LoVo (cell line): ENCODE measurements around the gene ZNF524.
A peak's percentile ranks its signal among the peaks of the same experiment; 100 is the strongest.

Experiments
- DNase-seq: peaks from one replicate; pipeline ENCODE4 v3.0.0-alpha.2; 2016; ENCODE audit warnings: low spot score

Gene ZNF524

DNA sequence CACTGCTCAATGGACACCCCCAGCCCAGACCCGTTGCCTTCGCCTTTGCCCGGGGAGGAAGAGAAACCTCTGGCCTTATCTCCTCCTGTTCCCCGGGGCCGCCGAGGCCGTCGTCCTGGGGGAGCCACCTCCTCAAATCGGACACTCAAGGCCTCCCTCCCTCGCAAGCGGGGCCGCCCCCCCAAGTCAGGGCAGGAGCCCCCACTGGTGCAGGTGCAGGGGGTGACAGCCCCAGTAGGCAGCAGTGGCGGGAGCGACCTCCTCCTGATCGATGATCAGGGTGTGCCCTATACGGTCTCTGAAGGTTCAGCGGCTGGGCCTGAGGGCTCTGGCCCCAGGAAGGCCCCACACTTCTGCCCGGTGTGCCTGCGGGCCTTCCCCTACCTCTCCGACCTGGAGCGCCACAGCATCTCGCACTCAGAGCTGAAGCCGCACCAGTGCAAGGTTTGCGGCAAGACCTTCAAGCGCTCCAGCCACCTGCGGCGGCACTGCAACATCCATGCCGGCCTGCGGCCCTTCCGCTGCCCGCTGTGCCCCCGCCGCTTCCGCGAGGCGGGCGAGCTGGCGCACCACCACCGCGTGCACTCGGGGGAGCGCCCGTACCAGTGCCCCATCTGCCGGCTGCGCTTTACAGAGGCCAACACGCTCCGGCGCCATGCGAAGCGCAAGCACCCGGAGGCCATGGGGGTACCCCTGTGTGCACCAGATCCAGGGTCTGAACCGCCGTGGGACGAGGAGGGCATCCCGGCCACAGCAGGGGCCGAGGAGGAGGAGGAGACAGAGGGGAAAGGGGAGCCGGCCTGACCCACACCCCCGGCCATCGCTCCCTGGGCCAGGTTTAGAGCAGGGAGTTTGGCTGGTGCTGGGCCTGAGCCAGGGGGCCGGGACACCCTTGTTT is 2.3 kb downstream of the ZNF524 start:
- DNase-seq, result no peak

DNA sequence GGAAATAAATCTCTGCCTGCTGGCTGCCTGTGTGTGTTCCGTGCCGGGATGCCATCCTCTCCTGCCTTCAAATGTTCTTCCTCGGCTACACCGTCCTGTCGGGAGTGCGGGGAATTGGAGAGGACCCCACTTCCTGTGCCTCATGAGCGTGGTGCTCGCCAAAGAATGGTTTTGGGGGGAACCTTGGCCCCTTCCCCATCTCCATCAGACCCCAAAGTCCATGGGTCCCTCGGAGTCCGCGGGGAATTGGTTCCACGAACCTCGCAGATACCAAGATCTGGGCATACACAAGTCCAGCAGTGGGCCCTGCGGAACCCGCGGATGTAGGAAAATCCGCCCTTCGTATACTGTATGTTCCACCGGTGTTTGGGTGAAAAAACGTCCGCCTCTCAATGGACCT is 3.0 kb downstream of the ZNF524 start:
- DNase-seq, result no peak

DNA sequence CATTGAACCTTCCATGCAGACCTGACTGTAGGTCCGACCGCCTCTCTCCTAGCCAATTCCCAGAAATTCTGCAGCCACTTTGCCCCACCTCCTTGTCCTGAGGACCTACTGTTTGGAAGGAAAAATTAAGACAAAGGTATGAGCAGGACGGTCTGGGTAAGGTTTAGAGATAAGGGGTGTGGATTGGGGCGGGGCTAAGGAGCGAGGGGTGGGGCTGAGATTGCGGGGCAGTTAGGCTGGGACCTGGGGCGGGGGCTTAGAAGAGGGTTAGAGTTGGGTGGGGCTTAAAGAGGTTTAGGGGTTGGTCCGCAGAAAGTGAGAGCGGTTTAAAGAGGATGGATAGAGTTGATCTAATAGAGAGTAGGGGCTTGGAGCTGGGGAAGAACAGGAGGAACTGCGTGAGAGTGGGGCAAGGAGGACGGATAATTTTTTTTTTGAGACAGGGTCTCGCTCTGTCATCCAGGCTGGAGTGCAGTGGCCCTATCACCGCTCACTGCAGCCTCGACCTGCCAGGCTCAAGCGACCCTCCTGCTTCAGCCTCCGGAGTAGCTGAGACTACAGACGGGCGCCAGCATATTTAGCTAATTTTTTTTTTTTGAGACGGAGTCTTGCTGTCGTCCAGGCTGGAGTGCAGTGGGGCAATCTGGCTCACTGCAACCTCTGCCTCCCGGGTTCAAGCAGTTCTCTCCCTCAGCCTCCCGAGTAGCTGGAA is 3.6 kb downstream of the ZNF524 start:
- DNase-seq, result no peak

DNA sequence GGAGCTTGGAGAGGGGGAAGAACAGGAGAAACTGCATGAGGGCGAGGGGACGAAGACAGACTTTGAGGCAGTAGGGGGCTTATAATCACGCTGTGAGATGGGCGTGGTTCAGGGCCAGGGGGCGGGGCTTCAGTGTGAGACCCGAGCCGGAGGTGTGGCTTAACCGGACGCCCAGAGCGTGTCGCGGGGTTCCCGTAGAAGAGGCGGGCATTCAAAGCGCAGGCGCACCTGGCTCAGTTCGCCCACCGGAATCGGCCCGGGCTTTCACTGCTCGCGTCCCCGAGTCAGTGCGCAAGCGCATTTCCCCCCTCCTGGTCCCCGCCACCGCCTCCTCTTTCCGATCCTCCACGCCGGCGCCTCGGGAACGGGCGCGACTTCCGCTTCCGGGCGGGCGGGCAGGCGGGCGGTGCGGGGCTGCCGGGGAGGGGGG is 5.1 kb downstream of the ZNF524 start:
- DNase-seq, result peak; percentile 96

DNA sequence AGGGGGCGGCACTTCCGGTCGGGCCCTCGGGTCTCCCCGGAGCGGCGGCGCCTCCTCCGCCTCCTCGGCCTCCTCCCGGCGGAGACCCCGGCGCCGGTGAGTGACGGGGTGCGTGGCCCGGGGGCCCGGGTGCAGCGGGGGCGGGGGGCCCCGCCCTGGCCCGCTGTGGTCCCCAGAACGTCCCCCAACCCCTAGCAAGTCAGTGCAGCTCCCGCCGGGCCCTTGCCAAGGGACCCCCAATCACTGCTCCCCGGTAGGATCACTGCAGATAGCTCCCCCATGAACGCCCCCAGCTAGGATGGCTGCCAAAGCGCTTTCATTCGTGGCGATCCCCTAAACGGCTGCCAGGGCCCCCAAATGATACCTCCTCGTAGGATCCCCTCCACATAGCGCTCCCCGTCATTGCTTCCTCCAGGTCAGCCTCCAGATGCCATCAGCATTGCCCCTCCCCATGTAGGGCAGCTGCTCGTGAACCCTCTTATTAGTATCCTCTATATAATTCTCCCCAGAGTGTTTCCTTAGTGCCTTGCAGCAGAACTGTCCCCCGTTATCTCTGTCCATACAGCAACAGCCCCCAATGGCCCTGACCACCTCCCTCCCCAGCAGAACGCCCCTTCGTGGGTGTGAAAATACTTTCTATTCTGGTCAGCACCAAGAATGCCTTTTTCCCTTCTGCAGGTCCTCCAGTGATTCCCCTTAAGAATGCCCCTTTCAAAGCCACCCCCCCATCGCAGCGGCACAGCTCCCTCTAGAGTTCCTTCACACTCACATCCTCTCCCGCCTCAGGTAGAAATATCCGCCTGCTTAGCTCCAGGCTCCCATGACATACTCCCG is 5.8 kb downstream of the ZNF524 start, which contains the start of gene ZNF865:
Gene ZNF865, plus strand, starts transcription at position 11 of the 834 bp plus-strand sequence. CDS start 7,972 bp downstream, outside the sequence.
- peak; percentile 75 for DNase-seq

DNA sequence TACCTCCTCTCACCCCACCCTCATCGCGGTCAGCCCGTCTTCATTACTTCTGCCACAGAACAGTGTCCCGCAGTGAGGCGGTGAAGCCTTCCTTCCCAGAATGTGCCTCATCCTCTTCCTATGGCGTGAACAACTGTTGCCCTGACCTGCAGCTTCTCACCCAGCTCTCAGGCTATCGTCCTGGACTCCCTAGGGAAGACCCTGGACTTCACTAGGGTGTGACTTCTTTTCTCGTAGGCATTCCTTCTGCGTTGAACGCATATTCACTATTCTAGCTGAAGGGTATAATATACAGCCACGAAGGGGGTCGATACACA is 6.3 kb downstream of the ZNF524 start:
- no peak for DNase-seq

DNA sequence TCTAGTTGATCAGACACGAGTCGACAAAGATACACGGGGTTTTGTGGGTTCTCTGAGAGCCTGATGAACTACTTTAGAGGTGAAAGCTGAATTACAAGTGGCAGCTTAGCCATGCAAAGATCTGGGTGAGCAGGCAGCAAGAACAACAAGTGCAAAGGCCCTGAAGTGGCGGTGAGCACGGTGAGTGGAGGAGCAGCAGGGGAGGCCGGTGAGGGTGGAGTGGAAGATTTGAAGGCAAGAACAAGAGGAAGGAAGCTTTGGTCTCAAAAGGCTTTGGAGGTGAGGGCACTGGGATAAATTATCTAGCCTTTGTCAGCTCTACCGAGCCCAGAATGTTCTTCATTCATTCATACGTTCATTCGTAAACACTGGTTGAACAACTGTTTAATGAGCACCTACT is 6.7 kb downstream of the ZNF524 start:
- DNase-seq, result no peak

DNA sequence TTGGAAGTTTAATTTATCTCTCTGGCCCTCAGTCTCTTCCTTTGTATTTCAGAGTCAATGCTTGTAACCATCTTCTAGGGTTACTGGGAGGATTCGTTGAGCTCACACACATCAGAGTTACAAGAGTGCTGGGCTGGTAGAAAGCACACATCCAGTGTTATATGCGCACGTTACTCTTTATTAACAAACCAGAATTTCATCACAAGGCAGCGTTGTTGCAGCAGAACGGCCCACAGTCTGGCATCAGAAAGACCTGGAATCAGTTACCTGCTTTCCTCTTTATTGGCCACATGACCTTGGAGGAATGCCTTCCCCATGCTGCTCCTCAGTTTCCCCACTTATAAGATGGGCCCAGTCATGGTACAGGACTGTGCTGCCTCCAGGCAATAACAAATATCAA is 9.2 kb downstream of the ZNF524 start:
- DNase-seq, result no peak

DNA sequence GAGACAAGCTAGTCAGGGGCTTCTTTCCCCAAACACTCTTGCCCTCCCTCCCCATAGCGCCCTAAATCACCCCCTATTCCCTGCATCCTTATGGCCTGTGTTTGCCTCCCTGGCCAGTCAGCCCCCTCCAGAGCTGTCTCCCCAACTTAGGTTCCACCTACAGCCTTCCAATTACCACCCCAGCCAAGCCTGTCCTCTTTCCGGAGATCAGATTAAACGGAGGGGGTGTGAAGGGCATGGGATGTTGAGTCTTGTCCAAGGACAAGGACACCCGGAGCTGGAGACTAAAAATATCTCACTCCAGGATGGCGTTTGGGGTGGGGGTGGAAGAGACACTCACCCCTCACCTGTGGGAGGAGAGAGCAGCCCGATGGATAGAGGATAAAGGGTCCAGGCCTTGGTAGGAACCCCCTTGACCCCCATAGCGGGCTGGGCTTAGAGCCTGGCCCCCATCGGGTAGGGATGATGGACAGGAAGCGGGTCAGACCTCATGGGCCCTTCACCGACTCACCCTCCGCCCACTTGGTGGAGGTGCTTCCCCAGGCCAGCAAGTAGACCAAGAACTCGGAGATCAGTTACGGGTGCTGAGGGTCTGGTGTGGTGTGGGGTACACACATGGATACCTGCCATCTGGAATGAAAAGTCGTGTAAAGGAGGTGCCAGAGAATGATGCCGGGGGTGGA is 11.4 kb downstream of the ZNF524 start:
- DNase-seq, result no peak

DNA sequence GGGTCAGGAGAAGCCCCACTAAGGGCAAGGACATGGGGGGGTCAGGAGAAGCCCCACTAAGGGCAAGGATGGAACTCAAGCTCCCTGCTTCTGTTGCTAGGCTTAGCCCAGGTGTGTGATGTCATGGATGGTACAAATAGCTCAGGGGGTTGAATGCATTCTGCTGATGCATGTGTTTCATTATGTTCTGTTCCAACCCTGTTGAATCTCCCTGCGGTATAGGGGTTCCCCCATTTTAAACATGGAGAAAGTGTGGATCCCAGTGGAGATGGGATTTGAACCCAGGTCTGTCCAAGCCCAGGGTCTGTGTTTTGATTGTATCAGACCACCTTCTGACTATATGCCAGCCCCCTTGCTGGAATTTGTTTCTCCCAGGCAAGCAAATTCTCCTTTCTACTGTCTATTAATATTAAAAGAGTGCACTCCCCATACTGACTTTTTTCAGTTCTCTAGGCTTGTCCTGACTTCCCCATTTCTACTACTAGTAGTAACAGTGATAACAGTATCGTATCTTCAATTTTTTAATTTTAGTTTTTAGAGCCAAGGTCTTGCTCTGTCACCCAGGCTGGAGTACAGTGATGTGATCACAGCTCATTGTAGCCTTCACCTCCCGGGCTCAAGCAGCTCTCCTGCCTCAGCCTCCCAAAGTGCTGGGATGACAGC is 12.0 kb downstream of the ZNF524 start:
- DNase-seq, result no peak

DNA sequence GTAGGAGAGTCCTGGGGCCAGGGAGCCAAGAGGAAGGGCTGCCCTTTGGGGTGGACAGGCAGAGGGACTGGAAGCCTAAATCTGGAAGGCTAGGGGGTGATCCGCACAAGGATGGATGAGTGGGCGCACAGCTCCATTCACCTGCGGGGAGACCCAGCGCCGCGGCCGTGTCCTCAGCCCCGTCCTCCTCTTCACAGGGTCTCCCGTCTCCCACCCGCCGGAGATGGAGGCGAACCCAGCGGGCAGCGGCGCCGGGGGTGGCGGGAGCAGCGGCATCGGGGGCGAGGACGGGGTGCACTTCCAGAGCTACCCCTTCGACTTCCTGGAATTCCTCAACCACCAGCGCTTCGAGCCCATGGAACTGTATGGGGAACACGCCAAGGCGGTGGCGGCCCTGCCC is 13.3 kb downstream of the ZNF524 start:
- DNase-seq, result no peak

DNA sequence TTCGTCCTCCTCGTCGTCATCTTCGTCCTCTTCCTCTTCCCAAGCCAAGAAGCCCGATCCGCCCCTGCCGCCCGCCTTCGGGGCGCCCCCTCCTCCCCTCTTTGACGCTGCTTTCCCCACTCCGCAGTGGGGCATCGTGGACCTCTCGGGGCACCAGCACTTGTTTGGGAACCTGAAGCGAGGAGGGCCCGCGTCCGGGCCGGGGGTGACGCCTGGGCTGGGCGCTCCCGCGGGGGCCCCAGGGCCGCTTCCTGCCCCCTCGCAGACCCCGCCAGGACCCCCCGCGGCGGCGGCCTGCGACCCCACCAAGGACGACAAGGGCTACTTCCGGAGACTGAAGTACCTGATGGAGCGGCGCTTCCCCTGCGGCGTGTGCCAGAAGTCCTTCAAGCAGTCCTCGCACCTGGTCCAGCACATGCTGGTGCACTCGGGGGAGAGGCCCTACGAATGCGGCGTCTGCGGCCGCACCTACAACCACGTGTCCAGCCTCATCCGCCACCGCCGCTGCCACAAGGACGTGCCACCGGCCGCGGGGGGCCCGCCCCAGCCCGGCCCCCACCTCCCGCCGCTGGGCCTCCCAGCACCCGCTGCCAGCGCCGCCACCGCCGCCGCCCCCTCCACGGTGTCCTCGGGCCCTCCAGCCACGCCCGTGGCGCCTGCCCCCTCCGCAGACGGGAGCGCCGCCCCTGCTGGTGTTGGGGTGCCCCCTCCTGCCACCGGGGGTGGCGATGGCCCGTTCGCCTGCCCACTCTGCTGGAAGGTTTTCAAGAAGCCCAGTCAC is 14.0 kb downstream of the ZNF524 start:
- no peak for DNase-seq

DNA sequence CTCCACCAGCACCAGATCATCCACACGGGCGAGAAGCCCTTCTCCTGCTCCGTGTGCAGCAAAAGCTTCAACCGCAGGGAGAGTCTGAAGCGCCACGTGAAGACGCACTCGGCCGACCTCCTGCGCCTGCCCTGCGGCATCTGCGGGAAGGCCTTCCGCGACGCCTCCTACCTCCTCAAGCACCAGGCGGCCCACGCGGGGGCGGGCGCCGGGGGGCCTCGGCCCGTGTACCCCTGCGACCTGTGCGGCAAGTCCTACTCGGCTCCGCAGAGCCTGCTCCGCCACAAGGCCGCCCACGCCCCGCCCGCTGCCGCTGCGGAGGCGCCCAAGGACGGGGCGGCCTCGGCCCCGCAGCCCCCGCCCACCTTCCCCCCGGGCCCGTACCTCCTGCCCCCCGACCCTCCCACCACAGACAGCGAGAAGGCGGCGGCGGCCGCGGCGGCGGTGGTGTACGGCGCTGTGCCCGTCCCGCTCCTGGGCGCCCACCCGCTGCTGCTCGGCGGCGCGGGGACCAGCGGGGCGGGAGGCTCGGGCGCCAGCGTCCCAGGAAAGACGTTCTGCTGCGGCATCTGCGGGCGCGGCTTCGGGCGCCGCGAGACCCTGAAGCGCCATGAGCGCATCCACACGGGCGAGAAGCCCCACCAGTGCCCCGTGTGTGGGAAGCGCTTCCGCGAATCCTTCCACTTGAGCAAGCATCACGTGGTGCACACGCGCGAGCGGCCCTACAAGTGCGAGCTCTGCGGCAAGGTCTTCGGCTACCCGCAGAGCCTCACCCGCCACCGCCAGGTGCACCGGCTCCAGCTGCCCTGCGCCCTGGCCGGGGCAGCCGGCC is 14.8 kb downstream of the ZNF524 start:
- DNase-seq, result no peak

DNA sequence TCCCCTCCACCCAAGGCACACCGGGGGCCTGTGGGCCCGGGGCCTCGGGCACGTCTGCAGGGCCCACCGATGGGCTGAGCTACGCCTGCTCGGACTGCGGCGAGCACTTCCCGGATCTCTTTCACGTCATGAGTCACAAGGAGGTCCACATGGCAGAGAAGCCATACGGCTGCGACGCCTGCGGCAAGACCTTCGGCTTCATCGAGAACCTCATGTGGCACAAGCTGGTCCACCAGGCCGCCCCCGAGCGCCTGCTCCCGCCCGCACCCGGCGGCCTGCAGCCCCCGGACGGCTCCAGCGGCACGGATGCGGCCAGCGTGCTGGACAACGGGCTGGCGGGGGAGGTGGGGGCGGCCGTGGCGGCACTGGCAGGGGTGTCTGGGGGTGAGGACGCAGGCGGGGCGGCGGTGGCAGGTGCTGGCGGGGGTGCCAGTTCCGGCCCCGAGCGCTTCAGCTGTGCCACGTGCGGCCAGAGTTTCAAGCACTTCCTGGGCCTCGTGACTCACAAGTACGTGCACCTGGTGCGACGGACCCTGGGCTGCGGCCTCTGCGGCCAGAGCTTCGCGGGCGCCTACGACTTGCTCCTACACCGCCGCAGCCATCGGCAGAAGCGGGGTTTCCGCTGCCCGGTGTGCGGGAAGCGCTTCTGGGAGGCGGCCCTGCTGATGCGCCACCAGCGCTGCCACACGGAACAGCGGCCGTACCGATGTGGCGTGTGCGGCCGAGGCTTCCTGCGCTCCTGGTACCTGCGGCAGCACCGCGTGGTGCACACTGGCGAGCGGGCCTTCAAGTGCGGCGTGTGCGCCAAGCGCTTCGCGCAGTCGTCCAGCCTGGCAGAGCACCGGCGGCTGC is 15.7 kb downstream of the ZNF524 start:
- no peak for DNase-seq

DNA sequence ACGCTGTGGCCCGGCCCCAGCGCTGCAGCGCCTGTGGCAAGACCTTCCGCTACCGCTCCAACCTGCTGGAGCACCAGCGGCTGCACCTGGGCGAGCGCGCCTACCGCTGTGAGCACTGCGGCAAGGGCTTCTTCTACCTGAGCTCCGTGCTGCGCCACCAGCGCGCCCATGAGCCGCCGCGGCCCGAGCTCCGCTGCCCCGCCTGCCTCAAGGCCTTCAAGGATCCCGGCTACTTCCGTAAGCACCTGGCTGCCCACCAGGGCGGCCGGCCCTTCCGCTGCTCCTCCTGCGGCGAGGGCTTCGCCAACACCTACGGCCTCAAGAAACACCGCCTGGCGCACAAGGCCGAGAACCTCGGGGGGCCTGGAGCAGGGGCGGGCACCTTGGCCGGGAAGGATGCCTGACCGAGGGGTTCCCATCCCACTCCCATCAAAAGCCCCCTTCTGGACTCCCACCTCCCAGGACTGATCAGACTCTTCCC is 16.3 kb downstream of the ZNF524 start:
- DNase-seq, result no peak

DNA sequence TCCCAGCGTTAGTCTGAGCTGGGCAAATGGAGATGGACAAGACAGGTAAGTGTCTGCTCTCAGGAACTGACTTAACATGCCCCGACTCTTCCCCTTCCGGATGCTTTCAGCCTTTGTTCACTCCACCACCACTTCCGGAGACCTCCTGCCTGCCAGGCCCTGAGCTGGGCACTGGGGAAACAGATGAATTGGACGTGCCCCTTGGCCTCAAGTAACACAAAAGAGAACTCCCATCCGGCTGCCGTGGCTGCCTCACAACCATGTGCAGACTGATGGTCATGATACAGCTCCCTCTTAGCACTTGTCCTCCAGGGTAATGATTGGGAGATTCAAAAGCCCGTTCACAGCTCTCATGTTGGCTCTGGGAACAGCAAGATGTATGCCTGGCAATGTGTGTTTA is 17.3 kb downstream of the ZNF524 start:
- DNase-seq, result no peak

DNA sequence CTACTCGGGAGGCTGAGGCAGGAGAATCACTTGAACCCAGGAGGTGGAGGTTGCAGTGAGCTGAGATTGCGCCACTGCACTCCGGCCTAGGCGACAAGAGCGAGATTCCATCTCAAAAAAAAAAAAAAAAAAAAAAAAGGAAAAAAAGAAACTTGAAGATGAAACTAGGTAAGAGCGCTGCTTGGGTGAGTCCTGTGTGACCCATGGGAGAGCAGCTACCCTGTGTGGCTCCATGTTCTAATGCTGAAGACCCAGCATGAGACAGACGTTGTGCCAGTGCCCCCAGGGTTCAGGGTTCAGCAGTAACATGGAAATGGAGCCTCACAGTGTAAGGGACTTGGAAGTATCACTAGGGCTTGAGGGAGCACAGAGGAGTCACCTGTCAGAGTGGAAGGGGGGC is 18.3 kb downstream of the ZNF524 start:
- no peak for DNase-seq

DNA sequence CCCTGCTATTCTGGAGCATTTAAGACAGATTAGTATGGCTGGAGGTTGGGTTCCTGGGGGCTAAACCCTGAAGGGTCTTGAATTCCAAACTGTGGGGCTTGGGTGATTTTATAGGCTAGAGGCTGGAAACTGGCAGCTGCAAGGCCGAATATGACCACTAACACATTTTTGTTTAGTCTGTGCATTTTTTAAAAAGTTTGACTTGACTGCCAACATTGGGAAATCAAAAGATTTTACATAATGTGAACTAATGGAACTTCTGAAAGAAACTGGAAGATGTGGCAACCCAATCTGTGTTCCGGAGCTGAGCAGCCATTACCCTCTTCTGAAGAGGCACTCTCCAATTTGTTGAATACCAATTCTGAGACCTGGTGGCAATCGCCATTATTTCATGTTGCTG is 19.2 kb downstream of the ZNF524 start:
- no peak for DNase-seq
